Activated naive CD8-positive, alpha-beta T cell treated with anti-CD3 and anti-CD28 coated beads, Interleukin-2, amount 50 U/mL, for 24 hours (primary cell): ENCODE measurements around the gene GHR.

Experiments used
- ATAC-seq: fragments of 150-1000 bp; cut with Tn5 transposase; one replicate; pipeline ENCODE4 v1.10.0; 2021
- DNase-seq: peaks from one replicate; pipeline ENCODE4 v3.0.0; 2021
- H3K27ac Mint-ChIP-seq: one replicate; pipeline ENCODE4 v1.8.0; 2021; ENCODE audit warnings: mild to moderate bottlenecking, mixed read lengths
- H3K27me3 Mint-ChIP-seq: one replicate; pipeline ENCODE4 v1.8.0; 2021; ENCODE audit warnings: mixed read lengths
- H3K36me3 Mint-ChIP-seq: one replicate; pipeline ENCODE4 v1.8.0; 2021; ENCODE audit warnings: low read depth, mixed read lengths
- H3K4me1 Mint-ChIP-seq: one replicate; pipeline ENCODE4 v1.8.0; 2021; ENCODE audit warnings: mixed read lengths
- H3K4me3 Mint-ChIP-seq: one replicate; pipeline ENCODE4 v1.8.0; 2021; ENCODE audit warnings: mild to moderate bottlenecking, moderate library complexity, mixed read lengths
- H3K9me3 Mint-ChIP-seq: one replicate; pipeline ENCODE4 v1.8.0; 2021; ENCODE audit warnings: mixed read lengths

GHR gene

GRCh38 chr5:42605490-42605889 lies 182.3 kb downstream of the GHR start:
- no peaks in the 10 kb centered on the region for H3K4me1 Mint-ChIP-seq
- H3K27me3 Mint-ChIP-seq, result peaks cover 18% of the 10 kb centered on the region
- H3K9me3 Mint-ChIP-seq, result no peaks in the 10 kb centered on the region
- no peaks in the 10 kb centered on the region for H3K36me3 Mint-ChIP-seq
- DNase-seq (no peak), ATAC-seq (no peak)
- no peak overlapping the region for H3K27ac Mint-ChIP-seq
- H3K4me3 Mint-ChIP-seq, result no peak overlapping the region

DNA sequence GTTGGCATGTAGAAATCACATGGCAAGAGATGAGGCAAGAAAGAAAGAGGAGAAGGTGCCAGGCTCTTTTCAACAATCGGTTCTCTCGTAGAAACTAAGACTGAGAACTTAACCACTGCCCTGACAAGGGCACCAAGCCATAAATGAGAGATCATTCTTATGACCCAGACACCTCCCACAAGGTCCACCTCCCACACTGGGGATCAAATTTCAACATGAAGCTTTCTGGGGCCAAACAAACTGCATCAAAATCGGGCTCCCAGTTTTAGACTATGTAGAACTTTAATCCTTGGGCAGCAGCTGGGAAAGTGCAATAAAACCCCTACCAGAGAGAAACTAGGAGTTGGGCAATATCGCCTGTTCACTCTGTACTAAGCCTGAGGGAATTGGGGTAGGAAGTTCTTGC lies 183.2 kb downstream of the GHR start:
- peaks cover 18% of the 10 kb centered on the region for H3K27me3 Mint-ChIP-seq
- DNase-seq, result no peak

GRCh38 chr5:42611437-42611836 lies 188.2 kb downstream of the GHR start:
- no peaks in the 10 kb centered on the region for H3K36me3 Mint-ChIP-seq
- no peak overlapping the region for H3K27ac Mint-ChIP-seq
- no peak for ATAC-seq
- peaks cover 25% of the 10 kb centered on the region for H3K27me3 Mint-ChIP-seq
- no peaks in the 10 kb centered on the region for H3K4me1 Mint-ChIP-seq
- no peak for DNase-seq
- H3K9me3 Mint-ChIP-seq, result no peaks in the 10 kb centered on the region
- no peak overlapping the region for H3K4me3 Mint-ChIP-seq

More for the DNA sequence above, 183.2 kb downstream of the GHR start:
- H3K36me3 Mint-ChIP-seq, result no peaks in the 10 kb centered on the region
- no peak overlapping the region for H3K27ac Mint-ChIP-seq
- no peak overlapping the region for H3K4me3 Mint-ChIP-seq
- no peaks in the 10 kb centered on the region for H3K4me1 Mint-ChIP-seq
- no peak for ATAC-seq
- H3K9me3 Mint-ChIP-seq, result no peaks in the 10 kb centered on the region

- ATAC-seq (no peak), DNase-seq (no peak)
- Mint-ChIP-seq H3K9me3 (no peaks in the 10 kb centered on the region), H3K27me3 (peaks cover 24% of the 10 kb centered on the region), H3K27ac (no peak overlapping the region), H3K36me3 (no peaks in the 10 kb centered on the region), H3K4me3 (no peak overlapping the region), H3K4me1 (no peaks in the 10 kb centered on the region)
Measured at GRCh38 chr5:42612750-42613366, 189.6 kb downstream of the GHR start.

GRCh38 chr5:42614509-42614908 lies 191.3 kb downstream of the GHR start:
- Mint-ChIP-seq H3K9me3 (no peaks in the 10 kb centered on the region), H3K36me3 (no peaks in the 10 kb centered on the region), H3K4me1 (no peaks in the 10 kb centered on the region), H3K27me3 (peaks cover 20% of the 10 kb centered on the region), H3K27ac (no peak overlapping the region), H3K4me3 (no peak overlapping the region)
- no peak for ATAC-seq
- no peak for DNase-seq

GRCh38 chr5:42620579-42621216 lies 197.5 kb downstream of the GHR start:
- no peak overlapping the region for H3K27ac Mint-ChIP-seq
- H3K4me1 Mint-ChIP-seq, result no peaks in the 10 kb centered on the region
- no peaks in the 10 kb centered on the region for H3K9me3 Mint-ChIP-seq
- H3K4me3 Mint-ChIP-seq, result no peak overlapping the region
- DNase-seq (no peak), ATAC-seq (no peak)
- H3K27me3 Mint-ChIP-seq, result peaks cover 7% of the 10 kb centered on the region
- no peaks in the 10 kb centered on the region for H3K36me3 Mint-ChIP-seq

DNA sequence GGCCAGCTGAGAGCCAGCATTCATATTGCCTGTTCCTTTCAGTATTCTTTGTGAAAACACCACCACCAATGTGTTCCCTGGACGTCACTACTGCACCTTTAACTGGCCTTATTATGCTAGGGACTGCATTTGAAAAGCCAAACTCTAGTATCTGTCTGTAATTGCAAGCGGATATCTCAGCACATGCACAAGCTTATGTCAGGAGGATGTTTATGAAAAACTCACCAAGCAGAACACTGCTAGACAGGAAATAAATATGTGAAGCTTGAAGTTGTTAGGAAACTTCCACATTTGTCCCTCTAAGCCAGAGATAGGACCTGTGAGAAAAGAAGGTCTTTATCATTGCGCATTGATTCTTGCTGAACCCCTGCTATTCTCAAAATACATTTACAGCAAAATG lies 198.0 kb downstream of the GHR start:
- H3K9me3 Mint-ChIP-seq, result no peaks in the 10 kb centered on the region
- H3K4me3 Mint-ChIP-seq, result no peak overlapping the region
- no peak overlapping the region for H3K27ac Mint-ChIP-seq
- ATAC-seq (no peak), DNase-seq (no peak)
- H3K27me3 Mint-ChIP-seq, result peaks cover 4% of the 10 kb centered on the region
- no peaks in the 10 kb centered on the region for H3K4me1 Mint-ChIP-seq
- no peaks in the 10 kb centered on the region for H3K36me3 Mint-ChIP-seq

- peaks cover under 1% of the 10 kb centered on the region for H3K27me3 Mint-ChIP-seq
- no peak overlapping the region for H3K27ac Mint-ChIP-seq
- no peak for ATAC-seq
- no peaks in the 10 kb centered on the region for H3K36me3 Mint-ChIP-seq
- no peak overlapping the region for H3K4me3 Mint-ChIP-seq
- no peak for DNase-seq
- H3K9me3 Mint-ChIP-seq, result no peaks in the 10 kb centered on the region
- no peaks in the 10 kb centered on the region for H3K4me1 Mint-ChIP-seq
Measured at GRCh38 chr5:42621662-42622061, 198.4 kb downstream of the GHR start.

GRCh38 chr5:42624912-42625311 lies 201.7 kb downstream of the GHR start:
- DNase-seq (no peak), ATAC-seq (no peak)
- Mint-ChIP-seq H3K4me1 (no peaks in the 10 kb centered on the region), H3K9me3 (no peaks in the 10 kb centered on the region), H3K36me3 (no peaks in the 10 kb centered on the region), H3K4me3 (no peak overlapping the region), H3K27me3 (peaks cover 3% of the 10 kb centered on the region), H3K27ac (no peak overlapping the region)

GRCh38 chr5:42626462-42626861 lies 203.2 kb downstream of the GHR start:
- ATAC-seq, result no peak
- Mint-ChIP-seq H3K9me3 (no peaks in the 10 kb centered on the region), H3K4me1 (no peaks in the 10 kb centered on the region), H3K27me3 (peaks cover 3% of the 10 kb centered on the region), H3K4me3 (no peak overlapping the region), H3K36me3 (no peaks in the 10 kb centered on the region), H3K27ac (no peak overlapping the region)
- DNase-seq, result no peak

GRCh38 chr5:42628821-42629220 lies 205.6 kb downstream of the GHR start:
- no peak overlapping the region for H3K4me3 Mint-ChIP-seq
- ATAC-seq (no peak), DNase-seq (no peak)
- H3K4me1 Mint-ChIP-seq, result no peaks in the 10 kb centered on the region
- no peaks in the 10 kb centered on the region for H3K9me3 Mint-ChIP-seq
- H3K36me3 Mint-ChIP-seq, result no peaks in the 10 kb centered on the region
- H3K27ac Mint-ChIP-seq, result no peak overlapping the region
- peaks cover 3% of the 10 kb centered on the region for H3K27me3 Mint-ChIP-seq

DNA sequence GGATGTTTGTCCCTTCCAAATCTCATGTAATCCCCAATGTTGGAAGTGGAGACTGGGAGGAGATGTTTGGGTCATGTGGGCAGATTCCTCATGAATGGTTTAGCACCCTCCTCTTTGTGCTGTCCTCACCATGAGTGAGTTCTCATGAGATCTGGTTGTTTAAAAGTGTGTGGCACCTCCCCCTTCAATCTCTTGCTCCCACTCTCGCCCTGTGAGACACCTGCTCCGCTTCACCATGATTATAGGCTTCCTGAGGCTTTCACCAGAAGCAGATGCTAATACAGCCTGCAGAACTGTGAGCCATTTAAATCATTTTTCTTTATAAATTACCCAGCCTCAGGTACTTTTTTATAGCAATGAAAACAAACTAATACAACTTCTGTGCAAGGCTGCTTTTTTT lies 206.0 kb downstream of the GHR start:
- no peak for ATAC-seq
- no peak for DNase-seq
- H3K9me3 Mint-ChIP-seq, result no peaks in the 10 kb centered on the region
- no peaks in the 10 kb centered on the region for H3K36me3 Mint-ChIP-seq
- H3K4me1 Mint-ChIP-seq, result no peaks in the 10 kb centered on the region
- no peak overlapping the region for H3K4me3 Mint-ChIP-seq
- no peak overlapping the region for H3K27ac Mint-ChIP-seq
- peaks cover 3% of the 10 kb centered on the region for H3K27me3 Mint-ChIP-seq

DNA sequence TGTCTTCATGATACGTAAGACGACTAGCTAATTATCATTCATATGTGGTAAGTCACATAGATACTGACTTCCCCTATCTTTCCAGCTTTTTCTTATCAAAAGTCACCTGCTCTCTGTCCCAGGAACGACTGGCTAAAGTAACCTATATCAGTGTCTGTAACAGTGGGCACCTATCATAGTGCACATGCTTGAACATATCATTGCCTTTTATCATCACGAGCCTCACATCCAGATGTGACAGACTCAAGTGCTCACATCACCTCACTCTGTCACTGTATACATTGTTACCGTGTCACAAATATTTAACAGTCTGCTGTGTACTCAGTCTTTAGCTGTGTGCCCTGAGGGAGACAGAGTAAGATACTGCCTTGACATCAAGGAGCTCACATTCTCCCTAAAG lies 208.0 kb downstream of the GHR start:
- Mint-ChIP-seq H3K9me3 (no peaks in the 10 kb centered on the region), H3K4me1 (no peaks in the 10 kb centered on the region), H3K4me3 (no peak overlapping the region), H3K36me3 (no peaks in the 10 kb centered on the region), H3K27ac (no peak overlapping the region), H3K27me3 (peaks cover 3% of the 10 kb centered on the region)
- DNase-seq (no peak), ATAC-seq (no peak)

DNA sequence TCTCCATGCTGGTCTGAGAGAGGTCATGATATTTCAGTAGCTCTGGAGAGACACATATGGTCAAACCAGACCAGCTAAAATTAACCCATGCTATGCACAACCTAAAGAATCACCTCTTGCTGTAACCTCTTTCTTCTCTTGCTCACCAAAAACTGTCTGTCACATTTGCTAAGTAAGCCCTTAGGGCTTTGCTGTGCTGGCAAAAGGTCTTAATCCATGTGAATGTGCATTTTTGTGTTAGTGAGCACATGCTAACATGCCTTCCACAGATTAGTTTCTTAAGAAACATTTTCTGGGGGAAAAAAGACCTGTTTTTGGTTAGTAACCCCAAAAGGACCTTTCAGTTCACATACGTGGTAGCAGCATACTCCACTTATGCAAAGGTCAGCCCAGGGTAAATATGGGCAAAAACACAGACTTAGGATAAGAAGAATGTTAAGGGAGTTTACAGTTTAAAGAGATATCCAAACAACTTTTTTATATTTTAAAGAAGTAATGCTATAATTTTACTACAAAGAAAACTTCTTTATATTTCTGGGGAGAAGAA lies 209.2 kb downstream of the GHR start:
- DNase-seq, result no peak
- ATAC-seq, result no peak
- peaks cover 3% of the 10 kb centered on the region for H3K27me3 Mint-ChIP-seq
- no peak overlapping the region for H3K4me3 Mint-ChIP-seq
- no peaks in the 10 kb centered on the region for H3K4me1 Mint-ChIP-seq
- no peaks in the 10 kb centered on the region for H3K36me3 Mint-ChIP-seq
- no peaks in the 10 kb centered on the region for H3K9me3 Mint-ChIP-seq
- H3K27ac Mint-ChIP-seq, result no peak overlapping the region

DNA sequence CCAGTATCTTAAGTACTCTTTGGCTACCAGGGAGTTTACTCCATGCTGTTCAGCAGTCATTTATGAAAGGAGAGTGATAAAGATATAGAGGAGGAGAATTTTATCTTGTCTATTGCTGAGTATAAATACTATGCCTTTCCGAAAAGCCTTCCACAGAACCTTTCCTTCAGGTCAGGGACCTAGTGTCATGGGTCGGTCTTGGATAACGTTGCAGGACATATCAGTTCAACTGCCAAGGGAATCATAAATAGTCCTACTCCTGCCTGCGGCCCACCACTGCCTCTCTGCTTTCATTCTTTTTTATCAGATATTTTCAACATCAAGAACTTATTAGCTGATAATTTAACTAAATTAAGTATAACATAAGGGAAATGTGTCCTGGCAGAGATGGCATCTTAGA lies 211.3 kb downstream of the GHR start:
- Mint-ChIP-seq H3K36me3 (no peaks in the 10 kb centered on the region), H3K27ac (no peak overlapping the region), H3K4me1 (no peaks in the 10 kb centered on the region), H3K27me3 (peaks cover 2% of the 10 kb centered on the region), H3K9me3 (no peaks in the 10 kb centered on the region), H3K4me3 (no peak overlapping the region)
- DNase-seq, result no peak
- ATAC-seq, result no peak
